ENCODE results near the gene KIF11.
A peak's percentile ranks its signal among the peaks of the same experiment; 100 is the strongest.

DNA sequence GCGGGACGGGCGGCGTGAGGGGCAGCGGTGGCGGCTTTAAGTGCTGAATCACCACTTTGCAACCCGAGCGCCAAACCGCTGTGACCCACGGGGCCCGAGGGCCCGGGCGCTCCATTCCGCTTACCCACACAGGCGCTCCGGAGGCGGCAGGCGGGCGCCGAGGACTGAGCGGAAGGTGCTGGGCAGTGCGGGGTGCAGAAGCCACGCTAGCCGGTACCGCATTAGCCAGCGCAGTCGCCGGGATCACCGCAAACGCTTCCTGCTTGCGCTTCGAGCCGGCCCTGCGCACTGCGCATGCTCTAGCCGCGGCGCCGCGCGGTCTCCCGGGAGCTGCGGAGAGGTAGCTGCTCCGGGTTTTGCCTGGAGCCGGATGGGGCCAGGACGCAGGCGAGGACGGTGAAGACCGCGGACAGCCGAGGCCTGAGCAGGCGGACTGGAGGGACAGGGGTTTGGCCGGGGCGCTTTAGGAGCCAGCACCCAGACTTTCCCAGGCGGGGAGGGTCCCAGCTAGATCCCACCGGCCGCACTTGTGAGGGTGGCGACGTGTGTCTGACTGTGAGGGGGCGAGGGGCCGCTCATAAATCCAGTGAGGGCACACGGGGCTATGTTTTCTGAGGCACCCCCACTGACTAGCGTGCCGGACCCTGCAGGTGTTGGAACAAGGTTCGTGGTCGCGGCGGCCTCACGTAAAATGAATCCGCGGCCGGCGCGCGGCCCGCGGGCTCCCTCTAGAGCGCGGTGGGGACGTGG is 19.0 kb upstream of the KIF11 start, which contains the start of gene IDE:
- TF ChIP-seq, protein P1, sequence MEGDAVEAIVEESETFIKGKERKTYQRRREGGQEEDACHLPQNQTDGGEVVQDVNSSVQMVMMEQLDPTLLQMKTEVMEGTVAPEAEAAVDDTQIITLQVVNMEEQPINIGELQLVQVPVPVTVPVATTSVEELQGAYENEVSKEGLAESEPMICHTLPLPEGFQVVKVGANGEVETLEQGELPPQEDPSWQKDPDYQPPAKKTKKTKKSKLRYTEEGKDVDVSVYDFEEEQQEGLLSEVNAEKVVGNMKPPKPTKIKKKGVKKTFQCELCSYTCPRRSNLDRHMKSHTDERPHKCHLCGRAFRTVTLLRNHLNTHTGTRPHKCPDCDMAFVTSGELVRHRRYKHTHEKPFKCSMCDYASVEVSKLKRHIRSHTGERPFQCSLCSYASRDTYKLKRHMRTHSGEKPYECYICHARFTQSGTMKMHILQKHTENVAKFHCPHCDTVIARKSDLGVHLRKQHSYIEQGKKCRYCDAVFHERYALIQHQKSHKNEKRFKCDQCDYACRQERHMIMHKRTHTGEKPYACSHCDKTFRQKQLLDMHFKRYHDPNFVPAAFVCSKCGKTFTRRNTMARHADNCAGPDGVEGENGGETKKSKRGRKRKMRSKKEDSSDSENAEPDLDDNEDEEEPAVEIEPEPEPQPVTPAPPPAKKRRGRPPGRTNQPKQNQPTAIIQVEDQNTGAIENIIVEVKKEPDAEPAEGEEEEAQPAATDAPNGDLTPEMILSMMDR (IDR thresholded peaks at IDR 0.05) = peak; percentile 78 to 90 (median 82)
- TF ChIP-seq POLR2A (IDR thresholded peaks at IDR 0.05) (peak; percentile 62), POLR2AphosphoS5 (IDR thresholded peaks at IDR 0.05) (peak; percentile 67 to 82 (median 71)), EP300 (IDR thresholded peaks at IDR 0.05; ENCODE audit: low read depth) (no peak)

Data from transverse colon (tissue), 4 donors.